MM.1S (cell line): Measurements from ENCODE around the gene RIPOR3.

Source experiments
- DNase-seq: peaks from one replicate; pipeline ENCODE4 v3.0.0-alpha.2; 2015
- H2AFZ ChIP-seq: fragments of 300-600 bp; sonication (generic); 2 replicates; pipeline ENCODE4 v1.6.0; 2016; ENCODE audit warnings: antibody characterized with exemption, low read length
- H3F3A ChIP-seq: fragments of 300-600 bp; sonication (generic); 2 replicates; pipeline ENCODE4 v1.6.1; 2016; ENCODE audit warnings: mild to moderate bottlenecking, antibody characterized with exemption, low read length, moderate library complexity, mixed read lengths; ENCODE audit not compliant: insufficient read depth
- H3K27ac ChIP-seq: fragments of 300-600 bp; sonication (generic); 2 replicates; pipeline ENCODE4 v1.5.1; 2016; ENCODE audit warnings: mild to moderate bottlenecking, low read length
- H3K27me3 ChIP-seq: fragments of 300-600 bp; sonication (generic); replicated peaks from 2 replicates; pipeline ENCODE4 v1.6.0; 2016; ENCODE audit warnings: low read length; ENCODE audit not compliant: insufficient read depth
- H3K36me3 ChIP-seq: fragments of 300-600 bp; sonication (generic); replicated peaks from 2 replicates; pipeline ENCODE4 v1.6.1; 2016; ENCODE audit warnings: mild to moderate bottlenecking, low read length, mixed read lengths; ENCODE audit not compliant: insufficient read depth
- H3K4me1 ChIP-seq: fragments of 300-600 bp; sonication (generic); 2 replicates; pipeline ENCODE4 v1.6.1; 2016; ENCODE audit warnings: low read length, mixed read lengths
- H3K4me2 ChIP-seq: fragments of 300-600 bp; sonication (generic); 2 replicates; pipeline ENCODE4 v1.6.0; 2016; ENCODE audit warnings: low read depth, low read length
- H3K4me3 ChIP-seq: fragments of 300-600 bp; sonication (generic); 2 replicates; pipeline ENCODE4 v1.5.1; 2016; ENCODE audit warnings: low read length, mixed read lengths
- H3K79me2 ChIP-seq: fragments of 300-600 bp; sonication (generic); 2 replicates; pipeline ENCODE4 v1.6.1; 2016; ENCODE audit warnings: mixed run types, low read length, mixed read lengths
- H3K9ac ChIP-seq: fragments of 300-600 bp; sonication (generic); 2 replicates; pipeline ENCODE4 v1.6.1; 2016; ENCODE audit warnings: low read length, mixed read lengths
- H3K9me2 ChIP-seq: fragments of 300-600 bp; sonication (generic); replicated peaks from 2 replicates; pipeline ENCODE4 v1.6.1; 2016; ENCODE audit warnings: mild to moderate bottlenecking, low read length, mixed read lengths; ENCODE audit not compliant: insufficient read depth
- H3K9me3 ChIP-seq: fragments of 300-600 bp; sonication (generic); replicated peaks from 2 replicates; pipeline ENCODE4 v1.6.1; 2016; ENCODE audit warnings: mild to moderate bottlenecking, low read length, mixed read lengths; ENCODE audit not compliant: insufficient read depth
- H4K20me1 ChIP-seq: fragments of 300-600 bp; sonication (generic); 2 replicates; pipeline ENCODE4 v1.6.1; 2016; ENCODE audit warnings: mild to moderate bottlenecking, low read length, moderate library complexity, mixed read lengths; ENCODE audit not compliant: insufficient read depth
- EZH2 ChIP-seq: fragments of 300-600 bp; sonication (generic); optimal IDR thresholded peaks from 2 replicates; pipeline ENCODE3; 2017; ENCODE audit warnings: low read depth, mild to moderate bottlenecking, antibody characterized with exemption, low read length, mixed read lengths
- EZH2phosphoT487 ChIP-seq: fragments of 300-600 bp; sonication (generic); IDR thresholded peaks from 2 replicates; pipeline ENCODE4 v1.6.1; 2018; ENCODE audit warnings: antibody characterized with exemption, low read length
- TF ChIP-seq, protein P1 (sequence below): fragments of 300-600 bp; sonication (generic); IDR thresholded peaks from 2 replicates; pipeline ENCODE4 v1.5.1; 2016; ENCODE audit warnings: antibody characterized with exemption, low read length, mixed read lengths

The RIPOR3 gene

DNA sequence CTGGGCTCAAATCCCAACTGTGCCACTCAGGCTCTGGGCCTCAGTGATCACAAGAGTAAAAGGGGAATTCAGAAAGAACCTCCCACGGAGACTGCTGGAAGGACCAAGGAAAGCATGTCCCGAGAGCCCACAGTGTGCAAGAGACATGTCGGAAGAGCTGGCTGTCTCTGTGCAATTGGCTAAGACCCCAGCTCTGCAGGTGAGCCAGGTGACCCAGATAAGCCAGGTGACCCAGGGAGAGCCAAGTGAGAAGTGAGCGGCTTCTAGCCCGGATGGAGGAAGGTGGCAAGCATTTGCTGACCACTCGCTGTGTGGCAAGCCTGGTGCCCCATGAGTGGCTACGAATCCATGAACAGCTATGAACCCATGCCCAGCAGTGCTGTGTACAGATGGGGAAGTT, 59.1 kb downstream of the RIPOR3 start:
- TF ChIP-seq, protein P1, sequence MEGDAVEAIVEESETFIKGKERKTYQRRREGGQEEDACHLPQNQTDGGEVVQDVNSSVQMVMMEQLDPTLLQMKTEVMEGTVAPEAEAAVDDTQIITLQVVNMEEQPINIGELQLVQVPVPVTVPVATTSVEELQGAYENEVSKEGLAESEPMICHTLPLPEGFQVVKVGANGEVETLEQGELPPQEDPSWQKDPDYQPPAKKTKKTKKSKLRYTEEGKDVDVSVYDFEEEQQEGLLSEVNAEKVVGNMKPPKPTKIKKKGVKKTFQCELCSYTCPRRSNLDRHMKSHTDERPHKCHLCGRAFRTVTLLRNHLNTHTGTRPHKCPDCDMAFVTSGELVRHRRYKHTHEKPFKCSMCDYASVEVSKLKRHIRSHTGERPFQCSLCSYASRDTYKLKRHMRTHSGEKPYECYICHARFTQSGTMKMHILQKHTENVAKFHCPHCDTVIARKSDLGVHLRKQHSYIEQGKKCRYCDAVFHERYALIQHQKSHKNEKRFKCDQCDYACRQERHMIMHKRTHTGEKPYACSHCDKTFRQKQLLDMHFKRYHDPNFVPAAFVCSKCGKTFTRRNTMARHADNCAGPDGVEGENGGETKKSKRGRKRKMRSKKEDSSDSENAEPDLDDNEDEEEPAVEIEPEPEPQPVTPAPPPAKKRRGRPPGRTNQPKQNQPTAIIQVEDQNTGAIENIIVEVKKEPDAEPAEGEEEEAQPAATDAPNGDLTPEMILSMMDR: no peak
- TF ChIP-seq EZH2phosphoT487 (no peak), EZH2 (no peak)
- H3K9ac ChIP-seq: no peak overlapping the region

DNA sequence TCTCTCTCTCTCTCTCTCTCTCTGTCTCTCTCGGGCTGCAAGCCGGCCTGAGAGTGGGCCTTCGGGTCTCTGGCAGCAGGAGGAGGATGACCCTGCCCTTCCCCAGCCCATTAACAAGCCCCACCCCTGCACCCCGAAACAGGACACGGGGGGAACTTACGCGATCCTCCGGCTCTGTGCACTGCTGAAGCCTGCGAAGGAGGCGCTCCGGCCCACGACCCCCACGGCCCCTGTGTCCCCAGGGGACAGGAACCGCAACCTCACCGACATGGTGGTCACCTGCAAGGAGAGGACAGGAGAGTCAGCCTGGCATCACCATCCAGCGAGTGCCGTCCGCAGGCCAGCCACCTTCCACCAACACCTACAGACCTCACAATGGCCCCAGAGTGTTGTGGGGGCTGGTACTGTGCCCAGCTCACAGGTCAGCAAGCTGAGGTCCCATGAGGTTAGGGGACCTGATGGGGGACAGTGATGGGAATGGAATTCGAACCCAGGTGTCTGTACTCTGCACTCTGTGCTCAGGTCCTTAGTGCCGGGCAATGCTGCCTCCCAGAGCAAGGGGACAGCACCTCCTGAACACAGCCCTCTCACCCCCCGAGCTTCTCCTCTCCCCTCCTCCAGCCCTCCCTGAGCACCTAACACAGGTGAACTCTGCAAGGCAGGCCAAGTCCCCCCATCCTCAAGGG, 60.6 kb downstream of the RIPOR3 start:
- no peak overlapping the region for H3K4me2 ChIP-seq
- H3K27me3 ChIP-seq: peaks cover 35% of the 10 kb centered on the region
- no peaks in the 10 kb centered on the region for H3K36me3 ChIP-seq
- H3K9me2 ChIP-seq: no peaks in the 10 kb centered on the region
- no peak overlapping the region for H2AFZ ChIP-seq
- no peaks in the 10 kb centered on the region for H3F3A ChIP-seq
- H3K4me3 ChIP-seq: no peak overlapping the region
- H3K9ac ChIP-seq: no peak overlapping the region
- DNase-seq: no peak
- no peaks in the 10 kb centered on the region for H4K20me1 ChIP-seq
- H3K27ac ChIP-seq: no peak overlapping the region
- no peaks in the 10 kb centered on the region for H3K79me2 ChIP-seq
- no peaks in the 10 kb centered on the region for H3K4me1 ChIP-seq
- TF ChIP-seq EZH2 (no peak), EZH2phosphoT487 (no peak)
- TF ChIP-seq, protein P1: no peak
- H3K9me3 ChIP-seq: no peaks in the 10 kb centered on the region

More for the DNA sequence above, 59.1 kb downstream of the RIPOR3 start:
- H3K9me2 ChIP-seq: no peaks in the 10 kb centered on the region
- no peak overlapping the region for H2AFZ ChIP-seq
- H3K79me2 ChIP-seq: no peaks in the 10 kb centered on the region
- no peaks in the 10 kb centered on the region for H3K36me3 ChIP-seq
- H3K9me3 ChIP-seq: no peaks in the 10 kb centered on the region
- no peak for DNase-seq
- H3K4me3 ChIP-seq: no peak overlapping the region
- H3F3A ChIP-seq: no peaks in the 10 kb centered on the region
- H4K20me1 ChIP-seq: no peaks in the 10 kb centered on the region
- no peak overlapping the region for H3K4me2 ChIP-seq
- peaks cover 35% of the 10 kb centered on the region for H3K27me3 ChIP-seq
- H3K4me1 ChIP-seq: no peaks in the 10 kb centered on the region
- no peak overlapping the region for H3K27ac ChIP-seq

DNA sequence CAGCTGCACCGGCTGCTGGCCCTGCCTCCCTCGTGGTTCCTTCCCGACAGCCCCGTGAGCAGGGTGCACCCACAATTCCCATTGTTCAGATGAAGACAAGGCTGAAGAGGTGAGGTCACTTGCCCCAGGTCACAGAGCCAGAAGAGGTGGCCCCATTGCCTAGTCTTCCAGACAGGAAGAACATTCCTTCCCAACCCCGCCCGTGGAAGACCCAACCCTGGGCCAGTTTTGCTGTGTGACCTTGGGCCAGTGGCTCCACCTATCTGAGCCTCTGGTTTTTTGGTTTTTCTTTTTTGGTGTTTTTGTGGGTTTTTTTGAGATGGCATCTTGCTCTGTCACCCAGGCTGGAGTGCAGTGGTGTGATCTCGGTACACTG, 61.7 kb downstream of the RIPOR3 start:
- no peak overlapping the region for H3K4me2 ChIP-seq
- no peaks in the 10 kb centered on the region for H4K20me1 ChIP-seq
- no peak for TF ChIP-seq EZH2phosphoT487
- no peak for TF ChIP-seq EZH2
- TF ChIP-seq, protein P1: no peak
- H3K9ac ChIP-seq: no peak overlapping the region
- no peaks in the 10 kb centered on the region for H3K36me3 ChIP-seq
- peaks cover 35% of the 10 kb centered on the region for H3K27me3 ChIP-seq
- no peaks in the 10 kb centered on the region for H3K9me2 ChIP-seq
- H3F3A ChIP-seq: no peaks in the 10 kb centered on the region
- no peak overlapping the region for H2AFZ ChIP-seq
- H3K27ac ChIP-seq: no peak overlapping the region
- DNase-seq: no peak
- peaks cover 2% of the 10 kb centered on the region; the same call in 1 of the 2 replicates for H3K4me1 ChIP-seq
- no peak overlapping the region for H3K4me3 ChIP-seq
- H3K9me3 ChIP-seq: no peaks in the 10 kb centered on the region
- H3K79me2 ChIP-seq: no peaks in the 10 kb centered on the region
